BLaER1 (cell line): ENCODE measurements around the gene TPPP3.

Experiments used
- H3K27ac ChIP-seq: shearing (Covaris generic); formaldehyde crosslinking; 2 replicates; pipeline ENCODE4 v1.8.1; 2022
- H3K27me3 ChIP-seq: shearing (Covaris generic); formaldehyde crosslinking; 2 replicates; pipeline ENCODE4 v1.8.1; 2022
- H3K36me3 ChIP-seq: shearing (Covaris generic); formaldehyde crosslinking; 2 replicates; pipeline ENCODE4 v1.8.1; 2022
- H3K4me1 ChIP-seq: shearing (Covaris generic); formaldehyde crosslinking; 2 replicates; pipeline ENCODE4 v1.8.1; 2022
- H3K4me2 ChIP-seq: shearing (Covaris generic); formaldehyde crosslinking; 2 replicates; pipeline ENCODE4 v1.8.1; 2022
- H3K4me3 ChIP-seq: shearing (Covaris generic); formaldehyde crosslinking; 2 replicates; pipeline ENCODE4 v1.8.1; 2022
- H3K9ac ChIP-seq: shearing (Covaris generic); formaldehyde crosslinking; 2 replicates; pipeline ENCODE4 v1.8.1; 2022
- H3K9me3 ChIP-seq: shearing (Covaris generic); formaldehyde crosslinking; 2 replicates; pipeline ENCODE4 v1.8.1; 2022
- H4K20me1 ChIP-seq: shearing (Covaris generic); formaldehyde crosslinking; 2 replicates; pipeline ENCODE4 v1.8.1; 2022
- Cebpa-rat ChIP-seq: shearing (Covaris generic); IDR thresholded peaks from 2 replicates; pipeline ENCODE4 v1.8.1; 2022

TPPP3 gene

GRCh38 chr16:67350324-67350723 lies 43.0 kb downstream of the TPPP3 start:
- H3K36me3 ChIP-seq = no peaks in the 10 kb centered on the region
- H3K9ac ChIP-seq = no peak overlapping the region
- H3K27me3 ChIP-seq = no peaks in the 10 kb centered on the region
- H4K20me1 ChIP-seq = no peaks in the 10 kb centered on the region
- H3K4me2 ChIP-seq = no peak overlapping the region
- no peak overlapping the region for H3K4me3 ChIP-seq
- H3K27ac ChIP-seq = no peak overlapping the region
- no peaks in the 10 kb centered on the region for H3K4me1 ChIP-seq
- no peak for TF ChIP-seq Cebpa-rat
- H3K9me3 ChIP-seq = no peaks in the 10 kb centered on the region

- no peak overlapping the region for H3K9ac ChIP-seq
- no peak overlapping the region for H3K4me2 ChIP-seq
- H3K4me3 ChIP-seq = no peak overlapping the region
- no peak overlapping the region for H3K27ac ChIP-seq
- H3K36me3 ChIP-seq = no peaks in the 10 kb centered on the region
- no peaks in the 10 kb centered on the region for H3K9me3 ChIP-seq
- H3K27me3 ChIP-seq = no peaks in the 10 kb centered on the region
- no peak for TF ChIP-seq Cebpa-rat
- no peaks in the 10 kb centered on the region for H3K4me1 ChIP-seq
- no peaks in the 10 kb centered on the region for H4K20me1 ChIP-seq
Observed at GRCh38 chr16:67349172-67349571, 44.1 kb downstream of the TPPP3 start.

GRCh38 chr16:67346341-67346740 lies 47.0 kb downstream of the TPPP3 start:
- no peaks in the 10 kb centered on the region for H3K27me3 ChIP-seq
- no peak for TF ChIP-seq Cebpa-rat
- H3K27ac ChIP-seq = no peak overlapping the region
- H3K36me3 ChIP-seq = no peaks in the 10 kb centered on the region
- H3K9me3 ChIP-seq = no peaks in the 10 kb centered on the region
- H3K4me2 ChIP-seq = no peak overlapping the region
- H3K9ac ChIP-seq = no peak overlapping the region
- no peaks in the 10 kb centered on the region for H3K4me1 ChIP-seq
- no peaks in the 10 kb centered on the region for H4K20me1 ChIP-seq
- no peak overlapping the region for H3K4me3 ChIP-seq

- Histone ChIP-seq H3K27ac (no peak overlapping the region), H3K9me3 (no peaks in the 10 kb centered on the region), H3K27me3 (no peaks in the 10 kb centered on the region), H4K20me1 (no peaks in the 10 kb centered on the region), H3K4me2 (no peak overlapping the region), H3K9ac (no peak overlapping the region), H3K4me3 (no peak overlapping the region), H3K36me3 (no peaks in the 10 kb centered on the region), H3K4me1 (no peaks in the 10 kb centered on the region)
- no peak for TF ChIP-seq Cebpa-rat
Observed at GRCh38 chr16:67345401-67345800, 47.9 kb downstream of the TPPP3 start.

GRCh38 chr16:67342616-67343015 lies 50.7 kb downstream of the TPPP3 start:
- H3K36me3 ChIP-seq = no peaks in the 10 kb centered on the region
- no peaks in the 10 kb centered on the region for H4K20me1 ChIP-seq
- no peak for TF ChIP-seq Cebpa-rat
- no peaks in the 10 kb centered on the region for H3K27me3 ChIP-seq
- H3K4me2 ChIP-seq = no peak overlapping the region
- no peak overlapping the region for H3K4me3 ChIP-seq
- no peaks in the 10 kb centered on the region for H3K9me3 ChIP-seq
- no peak overlapping the region for H3K27ac ChIP-seq
- H3K9ac ChIP-seq = no peak overlapping the region
- no peaks in the 10 kb centered on the region for H3K4me1 ChIP-seq

GRCh38 chr16:67341250-67341649 lies 52.0 kb downstream of the TPPP3 start:
- Histone ChIP-seq H3K9me3 (peaks cover 4% of the 10 kb centered on the region), H3K36me3 (no peaks in the 10 kb centered on the region), H3K4me2 (no peak overlapping the region), H3K9ac (no peak overlapping the region), H4K20me1 (no peaks in the 10 kb centered on the region), H3K4me1 (no peaks in the 10 kb centered on the region), H3K27me3 (no peaks in the 10 kb centered on the region), H3K27ac (no peak overlapping the region), H3K4me3 (no peak overlapping the region)
- TF ChIP-seq Cebpa-rat = no peak
